GM12878 (cell line): ENCODE measurements around the gene ONECUT2. TPM values are rescaled to one million over a fixed set of nuclear protein-coding genes. Genes with fewer than 3 reads are reported as not detected.

Source experiments
- ATAC-seq: fragments of 200-7000 bp; cut with Tn5 transposase; 3 replicates; pipeline ENCODE4 v1.9.1; 2020; ENCODE audit warnings: mild to moderate bottlenecking, moderate library complexity
- BruUV-seq: library from RNA; stranded (reverse); fragments of 400-500 nt; replicated peaks from 2 replicates; lab custom pipeline; 2021; lab: Mats Ljungman, UMichigan
- CTCF ChIA-PET: fragments of 300-600 bp; sonication (Branson Sonifier 250); formaldehyde crosslinking; extraction: SDS; loops from one replicate; lab custom pipeline; 2021; ENCODE audit warnings: inconsistent platforms; lab: Yijun Ruan, JAX
- POLR2A ChIA-PET: fragments of 350-600 bp; formaldehyde crosslinking; extraction: SDS; loops from one replicate; lab custom pipeline; 2021; ENCODE audit warnings: inconsistent platforms; lab: Charles Lee
- RAD21 ChIA-PET: fragments of 300-600 bp; sonication (Branson Sonifier 250); formaldehyde crosslinking; loops from one replicate; lab custom pipeline; 2023; ENCODE audit warnings: antibody characterized with exemption; ENCODE audit not compliant: unreplicated experiment; lab: Charles Lee
- SMC1A ChIA-PET: fragments of 300-600 bp; sonication (Branson Sonifier 250); formaldehyde crosslinking; loops from one replicate; lab custom pipeline; 2023; ENCODE audit not compliant: unreplicated experiment, uncharacterized antibody; lab: Charles Lee
- DNase-seq: peaks from one replicate; pipeline ENCODE4 v3.0.0-alpha.2; 2011; ENCODE audit warnings: low read depth, low spot score
- FAIRE-seq: peaks from 3 replicates; lab custom pipeline; 2011; peaks lifted over from hg19 to GRCh38; lab: Jason Lieb, UNC
- H2AFZ ChIP-seq: 2 replicates; pipeline ENCODE4 v1.6.0; 2011; ENCODE audit warnings: low read depth, low read length, control low read depth; ENCODE audit not compliant: control insufficient read depth
- H3K27ac ChIP-seq: 2 replicates; pipeline ENCODE4 v1.5.1; 2011; ENCODE audit warnings: control low read depth; ENCODE audit not compliant: control insufficient read depth, insufficient read depth
- H3K27me3 ChIP-seq, 2 experiments: replicated peaks in 1 of 2; 2 replicates each; pipeline versions ENCODE4 v1.6.0 to v1.6.1; 2011; ENCODE audit warnings: low read length in 1 of 2; ENCODE audit not compliant: control insufficient read depth in 2 of 2, insufficient read depth in 2 of 2
- H3K36me3 ChIP-seq, 2 experiments: 2 replicates each; pipeline ENCODE4 v1.5.1; 2011; ENCODE audit warnings: low read length in 1 of 2; ENCODE audit not compliant: control insufficient read depth in 2 of 2, insufficient read depth in 2 of 2
- H3K4me1 ChIP-seq: 2 replicates; pipeline ENCODE4 v1.6.1; 2011; ENCODE audit warnings: mild to moderate bottlenecking, low read length, moderate library complexity, mixed read lengths; ENCODE audit not compliant: control insufficient read depth, insufficient read depth
- H3K4me2 ChIP-seq: 2 replicates; pipeline ENCODE4 v1.6.0; 2011; ENCODE audit warnings: control low read depth; ENCODE audit not compliant: control insufficient read depth, insufficient read depth
- H3K4me3 ChIP-seq: fragments of 200-600 bp; sonication (generic); 2 replicates; pipeline ENCODE4 v1.5.1; 2016
- H3K79me2 ChIP-seq: 2 replicates; pipeline ENCODE4 v1.6.0; 2011; ENCODE audit warnings: low read length; ENCODE audit not compliant: control insufficient read depth, insufficient read depth
- H3K9ac ChIP-seq: 2 replicates; pipeline ENCODE4 v1.8.0; 2011; ENCODE audit warnings: low read length, control low read depth, mixed read lengths; ENCODE audit not compliant: control insufficient read depth, insufficient read depth
- H3K9me3 ChIP-seq: replicated peaks from 3 replicates; pipeline ENCODE4 v1.5.1; 2011; ENCODE audit warnings: mild to moderate bottlenecking, low read length; ENCODE audit not compliant: control insufficient read depth, insufficient read depth
- H4K20me1 ChIP-seq: 2 replicates; pipeline ENCODE4 v1.6.0; 2011; ENCODE audit not compliant: control insufficient read depth, insufficient read depth
- DPF2 ChIP-seq: fragments of 450-650 bp; IDR thresholded peaks from 2 replicates; pipeline ENCODE4 v1.6.1; 2017; ENCODE audit warnings: mild to moderate bottlenecking
- EP300 ChIP-seq, 2 experiments: fragments of 150-350 bp in 1 of 2; IDR thresholded peaks; 2 replicates each; pipeline ENCODE4 v1.6.1; 2011 to 2012; ENCODE audit warnings: low read depth in 2 of 2, low read length in 2 of 2, borderline replicate concordance in 1 of 2, improper control_type of control experiment in 1 of 2, inconsistent platforms in 1 of 2; ENCODE audit not compliant: control insufficient read depth in 1 of 2
- IKZF2 ChIP-seq, 2 experiments: fragments of 450-650 bp; IDR thresholded peaks; 2 replicates each; pipeline ENCODE4 v1.6.1; 2017; ENCODE audit warnings: mild to moderate bottlenecking in 2 of 2, moderate library complexity in 2 of 2
- MEF2B ChIP-seq: fragments of 450-650 bp; IDR thresholded peaks from 2 replicates; pipeline ENCODE4 v1.6.1; 2018; ENCODE audit warnings: mild to moderate bottlenecking, moderate library complexity; ENCODE audit not compliant: partially characterized antibody, poor library complexity, severe bottlenecking
- MYC ChIP-seq: IDR thresholded peaks from 2 replicates; pipeline ENCODE4 v1.6.1; 2011; ENCODE audit warnings: mild to moderate bottlenecking, low read length, moderate library complexity, inconsistent platforms; ENCODE audit not compliant: insufficient read depth, insufficient replicate concordance, insufficient read length, severe bottlenecking
- PAX8 ChIP-seq: fragments of 450-650 bp; IDR thresholded peaks from 2 replicates; pipeline ENCODE4 v1.6.1; 2017; ENCODE audit warnings: mild to moderate bottlenecking, moderate library complexity
- SMAD5 ChIP-seq: IDR thresholded peaks from 2 replicates; pipeline ENCODE4 v1.6.1; 2016; ENCODE audit warnings: antibody characterized with exemption, low read depth
- WGBS: methylation state at CpG from one replicate; pipeline ENCODE4 v1.1.6; 2016; ENCODE audit warnings: low lambda C conversion rate; ENCODE audit not compliant: insufficient replicate concordance, insufficient coverage; ENCODE audit errors: missing lambda C conversion rate; 5-methylcytosine and 5-hydroxymethylcytosine counted together
- in situ Hi-C: fragments of 300-500 bp; cut with MboI; formaldehyde crosslinking; loops from 9 replicates; pipeline ENCODE4 v1.14.3; 2018; ENCODE audit warnings: mixed read lengths
- intact Hi-C: fragments of 100-400 bp; cut with micrococcal nuclease; formaldehyde crosslinking; loops from one replicate; pipeline ENCODE4 v1.14.2; 2022; ENCODE audit not compliant: unreplicated experiment
- polyA plus RNA-seq, 11 experiments: library from polyadenylated mRNA; depleted of rRNA in 4 of 11; unstranded in 6 of 11; stranded (reverse) in 5 of 11; fragments of >200 nt; fragmentation: Nextera tagmentation in 4 of 11; fragmentation: Illumina TruSeq in 1 of 11; extraction: Ambion mirVana in 4 of 11; extraction: Trizol in 1 of 11; gene quantifications; 1 replicate in 1 of 11; 2 replicates in 10 of 11; pipeline versions ENCODE4 v1.2.1 to v1.2.3, GENCODE V29; 2011 to 2016; ENCODE audit warnings: inconsistent platforms in 2 of 11, missing spikeins in 2 of 11, low read depth in 1 of 11
- total RNA-seq, 4 experiments: library from RNA; depleted of rRNA in 3 of 4; stranded (reverse); fragments of >200 nt in 3 of 4; fragmentation: Illumina TruSeq in 1 of 4; extraction: Trizol in 1 of 4; gene quantifications; 2 replicates each; pipeline versions ENCODE4 v1.2.1 to v1.2.3, GENCODE V29; 2013 to 2021
- TF ChIP-seq, protein P1 (sequence below): fragments of 450-650 bp; IDR thresholded peaks from 2 replicates; pipeline ENCODE4 v1.6.1; 2016; ENCODE audit warnings: mild to moderate bottlenecking

ONECUT2 gene
- total and polyA plus RNA-seq, 10 of the 15 experiments (the other 5 are each of a cell fraction or from before 2014, with no cell fraction given): 0.01 to 0.03 TPM; not detected in 8

DNA sequence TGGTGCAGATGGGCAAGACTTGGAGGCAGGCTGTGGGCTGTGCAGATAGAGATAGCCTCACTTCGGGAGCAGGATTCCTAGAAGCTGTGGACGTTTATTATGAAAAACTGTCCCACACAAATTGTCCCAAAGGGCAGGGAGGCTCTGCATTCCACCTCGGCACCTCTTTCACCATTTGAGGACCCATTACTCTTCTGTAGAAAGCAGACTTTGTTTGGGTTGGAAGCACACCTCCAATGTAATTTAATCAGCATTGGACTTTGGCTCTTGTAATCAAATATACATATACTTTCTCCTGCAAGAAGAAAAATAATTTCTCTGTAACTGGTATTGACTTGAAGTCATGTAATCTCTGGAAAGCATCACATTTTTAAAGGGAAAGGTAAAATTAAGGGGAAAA is 8.5 kb downstream of the ONECUT2 start:
- intact Hi-C loops (no loop called here), in situ Hi-C loops (no loop called here)
- Histone ChIP-seq H3K4me3 (no peak overlapping the region), H3K79me2 (no peaks in the 10 kb centered on the region), H3K36me3 (no peaks in the 10 kb centered on the region), H2AFZ (no peak overlapping the region), H3K9ac (no peak overlapping the region), H3K4me2 (no peak overlapping the region), H3K27me3 (peaks cover 5 to 29% of the 10 kb centered on the region in 2 experiments), H3K4me1 (no peaks in the 10 kb centered on the region), H4K20me1 (no peaks in the 10 kb centered on the region), H3K27ac (no peak overlapping the region), H3K9me3 (peaks cover 18% of the 10 kb centered on the region; the same call in 2 of the 3 replicates)
- ChIA-PET CTCF (interaction anchor here (5.4 kb wide), 1 partner anchor 574 kb away, joined by 38 read pairs; no protein-coding TSS in a partner anchor), POLR2A (no interaction called here), SMC1A (no interaction called here), RAD21 (interaction anchor here (0.8 kb wide), 1 partner anchor 391 kb away, joined by 3 read pairs; no protein-coding TSS in a partner anchor)
- DNase-seq (no peak), FAIRE-seq (no peak), ATAC-seq (no peak)
- TF ChIP-seq PAX8: no peak
- no peak for TF ChIP-seq IKZF2 (IDR thresholded peaks at IDR 0.05)
- no peak for TF ChIP-seq SMAD5
- no TSS peak for BruUV-seq
- WGBS: 2% methylated on average over 3 of the region's 3 CpGs

GRCh38 chr18:57444301-57444759 is 9.2 kb downstream of the ONECUT2 start:
- ATAC-seq (no peak), DNase-seq (no peak), FAIRE-seq (no peak)
- Histone ChIP-seq H2AFZ (no peak overlapping the region), H3K9me3 (peaks cover 12% of the 10 kb centered on the region; the same call in 2 of the 3 replicates), H3K27me3 (peaks cover 2 to 23% of the 10 kb centered on the region in 2 experiments), H3K79me2 (no peaks in the 10 kb centered on the region), H3K4me2 (no peak overlapping the region), H3K27ac (no peak overlapping the region), H3K4me3 (no peak overlapping the region), H3K9ac (no peak overlapping the region), H3K36me3 (no peaks in the 10 kb centered on the region), H4K20me1 (no peaks in the 10 kb centered on the region), H3K4me1 (no peaks in the 10 kb centered on the region)
- 62% methylated on average over 3 of the region's 3 CpGs for WGBS
- CTCF ChIA-PET: interaction anchor here (5.4 kb wide), 1 partner anchor 575 kb away, joined by 38 read pairs; no protein-coding TSS in a partner anchor
- RAD21 ChIA-PET: interaction anchor here (0.5 to 0.8 kb wide), 2 partner anchors 139 to 392 kb away, joined by 3 read pairs; no protein-coding TSS in a partner anchor
- SMC1A ChIA-PET: interaction anchor here (1.4 kb wide), 1 partner anchor 13 kb away, joined by 3 read pairs; no protein-coding TSS in a partner anchor
- BruUV-seq: no TSS peak
- in situ Hi-C loops (no loop called here), intact Hi-C loops (no loop called here)
- POLR2A ChIA-PET: no interaction called here
- TF ChIP-seq DPF2 (no peak), MYC (no peak), EP300 (IDR thresholded peaks at IDR 0.05; ENCODE audit: borderline replicate concordance in 1 of 2, control insufficient read depth in 1 of 2, low read depth in 2 of 2, low read length in 2 of 2) (no peak), MEF2B (no peak)
- TF ChIP-seq, protein P1, sequence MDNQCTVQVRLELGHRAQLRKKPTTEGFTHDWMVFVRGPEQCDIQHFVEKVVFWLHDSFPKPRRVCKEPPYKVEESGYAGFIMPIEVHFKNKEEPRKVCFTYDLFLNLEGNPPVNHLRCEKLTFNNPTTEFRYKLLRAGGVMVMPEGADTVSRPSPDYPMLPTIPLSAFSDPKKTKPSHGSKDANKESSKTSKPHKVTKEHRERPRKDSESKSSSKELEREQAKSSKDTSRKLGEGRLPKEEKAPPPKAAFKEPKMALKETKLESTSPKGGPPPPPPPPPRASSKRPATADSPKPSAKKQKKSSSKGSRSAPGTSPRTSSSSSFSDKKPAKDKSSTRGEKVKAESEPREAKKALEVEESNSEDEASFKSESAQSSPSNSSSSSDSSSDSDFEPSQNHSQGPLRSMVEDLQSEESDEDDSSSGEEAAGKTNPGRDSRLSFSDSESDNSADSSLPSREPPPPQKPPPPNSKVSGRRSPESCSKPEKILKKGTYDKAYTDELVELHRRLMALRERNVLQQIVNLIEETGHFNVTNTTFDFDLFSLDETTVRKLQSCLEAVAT: no peak
